Measurements from ENCODE around the gene C1orf116. TPM values are rescaled to one million over a fixed set of nuclear protein-coding genes. Genes with fewer than 3 reads are reported as not detected.

C1orf116 gene
- polyA plus RNA-seq, 1 donor (not counting 4 experiments of a cell fraction or from before 2014, with no cell fraction given) = 69.2 TPM

DNA sequence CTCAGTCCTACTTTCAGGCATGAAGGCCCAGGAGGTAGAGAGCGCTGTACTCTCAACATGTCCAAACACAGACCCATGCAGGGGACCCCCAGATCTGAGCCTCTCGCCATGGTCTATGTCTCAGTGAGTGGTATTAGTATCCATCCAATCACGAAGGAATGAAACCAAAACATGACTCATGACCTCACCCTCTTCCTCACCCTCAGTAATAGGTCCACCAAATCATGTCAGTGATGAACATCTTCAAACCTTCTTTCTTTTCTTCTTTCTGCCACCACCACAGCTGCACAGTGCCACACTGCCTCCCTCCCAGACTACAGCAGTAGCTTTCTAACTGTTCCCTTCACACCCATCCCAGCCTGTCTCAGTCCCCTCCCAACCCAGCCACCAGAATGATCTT lies 16.8 kb downstream of the C1orf116 start:
- no peak for FAIRE-seq
- dilution Hi-C loops (cut with MboI; ENCODE audit: extremely low pct_ligation_motif_present, low sequenced_read_pairs) = no loop called here
- H3K27ac ChIP-seq (ENCODE audit: control insufficient read depth, insufficient read depth, low read length) = no peak overlapping the region

DNA sequence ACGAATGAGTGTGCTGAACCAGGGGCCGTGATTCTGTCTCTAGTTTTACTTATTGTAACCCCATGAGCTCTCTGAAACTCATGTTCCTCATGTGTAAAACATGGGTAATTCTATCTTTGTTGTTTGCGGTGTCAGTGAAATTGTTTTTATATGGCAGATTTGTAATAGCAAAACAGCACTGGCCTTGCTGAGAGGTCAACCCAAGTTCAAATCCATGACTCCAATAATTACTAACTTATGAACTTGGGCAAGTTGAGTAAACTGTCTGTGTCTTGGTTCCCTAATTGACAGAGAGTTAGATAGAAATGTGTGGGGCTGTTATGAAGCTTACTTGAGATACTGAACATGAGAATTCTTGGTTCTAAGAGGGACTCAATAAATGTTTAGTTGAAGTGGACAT lies 17.8 kb downstream of the C1orf116 start:
- no peaks in the 10 kb centered on the region for H4K20me1 ChIP-seq (ENCODE audit: control insufficient read depth, extremely low read depth, insufficient read depth, low read length)
- no peaks in the 10 kb centered on the region for H3K9me3 ChIP-seq (ENCODE audit: control insufficient read depth, low read depth, low read length)
- no peak overlapping the region for H2AFZ ChIP-seq (ENCODE audit: control insufficient read depth, low read length)
- H3K4me1 ChIP-seq (ENCODE audit: control insufficient read depth, extremely low read depth, insufficient read depth, low read length) = peaks cover 30% of the 10 kb centered on the region
- DNase-seq (ENCODE audit: low read depth, low spot score) (no peak), FAIRE-seq (no peak)
- no peak overlapping the region for H3K27ac ChIP-seq (ENCODE audit: control insufficient read depth, insufficient read depth, low read length)
- no peak overlapping the region for H3K9ac ChIP-seq (ENCODE audit: control insufficient read depth, extremely low read depth, insufficient read depth, low read length)
- no peak for TF ChIP-seq EZH2 (IDR thresholded peaks at IDR 0.05; ENCODE audit: low read length)
- TF ChIP-seq, protein P1, sequence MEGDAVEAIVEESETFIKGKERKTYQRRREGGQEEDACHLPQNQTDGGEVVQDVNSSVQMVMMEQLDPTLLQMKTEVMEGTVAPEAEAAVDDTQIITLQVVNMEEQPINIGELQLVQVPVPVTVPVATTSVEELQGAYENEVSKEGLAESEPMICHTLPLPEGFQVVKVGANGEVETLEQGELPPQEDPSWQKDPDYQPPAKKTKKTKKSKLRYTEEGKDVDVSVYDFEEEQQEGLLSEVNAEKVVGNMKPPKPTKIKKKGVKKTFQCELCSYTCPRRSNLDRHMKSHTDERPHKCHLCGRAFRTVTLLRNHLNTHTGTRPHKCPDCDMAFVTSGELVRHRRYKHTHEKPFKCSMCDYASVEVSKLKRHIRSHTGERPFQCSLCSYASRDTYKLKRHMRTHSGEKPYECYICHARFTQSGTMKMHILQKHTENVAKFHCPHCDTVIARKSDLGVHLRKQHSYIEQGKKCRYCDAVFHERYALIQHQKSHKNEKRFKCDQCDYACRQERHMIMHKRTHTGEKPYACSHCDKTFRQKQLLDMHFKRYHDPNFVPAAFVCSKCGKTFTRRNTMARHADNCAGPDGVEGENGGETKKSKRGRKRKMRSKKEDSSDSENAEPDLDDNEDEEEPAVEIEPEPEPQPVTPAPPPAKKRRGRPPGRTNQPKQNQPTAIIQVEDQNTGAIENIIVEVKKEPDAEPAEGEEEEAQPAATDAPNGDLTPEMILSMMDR (optimal IDR thresholded peaks at IDR 0.05 in 1 of 3, IDR thresholded peaks at IDR 0.05 in 1 of 3, conservative IDR thresholded peaks at IDR 0.05 in 1 of 3; ENCODE audit: extremely low read depth in 1 of 3, insufficient read depth in 2 of 3, low read length in 3 of 3) = no peak
- no peak overlapping the region for H3K4me2 ChIP-seq (ENCODE audit: control insufficient read depth, extremely low read depth, insufficient read depth, low read depth, low read length)
- H3K9me1 ChIP-seq (ENCODE audit: control insufficient read depth, extremely low read depth, insufficient read depth, low read length) = no peaks in the 10 kb centered on the region
- no peak overlapping the region for H3K4me3 ChIP-seq (ENCODE audit: control insufficient read depth in 2 of 3, extremely low read depth in 1 of 3, insufficient read depth in 2 of 3, low read depth in 1 of 3, low read length in 3 of 3)
- no peaks in the 10 kb centered on the region for H3K36me3 ChIP-seq (ENCODE audit: control insufficient read depth in 2 of 2, extremely low read depth in 1 of 2, insufficient read depth in 2 of 2, low read length in 2 of 2)
- dilution Hi-C loops (cut with MboI; ENCODE audit: extremely low pct_ligation_motif_present, low sequenced_read_pairs) = no loop called here
- no peaks in the 10 kb centered on the region for H3K27me3 ChIP-seq (ENCODE audit: control insufficient read depth, extremely low read depth, insufficient read depth, low read length)
- no peaks in the 10 kb centered on the region for H3K79me2 ChIP-seq (ENCODE audit: control insufficient read depth, insufficient read depth, low read length)

More for the DNA sequence above, 16.8 kb downstream of the C1orf116 start:
- H3K36me3 ChIP-seq (ENCODE audit: control insufficient read depth in 2 of 2, extremely low read depth in 1 of 2, insufficient read depth in 2 of 2, low read length in 2 of 2) = no peaks in the 10 kb centered on the region
- H3K4me1 ChIP-seq (ENCODE audit: control insufficient read depth, extremely low read depth, insufficient read depth, low read length) = peaks cover 40% of the 10 kb centered on the region
- DNase-seq (ENCODE audit: low read depth, low spot score) = no peak
- H3K9me3 ChIP-seq (ENCODE audit: control insufficient read depth, low read depth, low read length) = no peaks in the 10 kb centered on the region
- no peaks in the 10 kb centered on the region for H4K20me1 ChIP-seq (ENCODE audit: control insufficient read depth, extremely low read depth, insufficient read depth, low read length)
- H3K27me3 ChIP-seq (ENCODE audit: control insufficient read depth, extremely low read depth, insufficient read depth, low read length) = no peaks in the 10 kb centered on the region
- no peak overlapping the region for H3K4me2 ChIP-seq (ENCODE audit: control insufficient read depth, extremely low read depth, insufficient read depth, low read depth, low read length)
- H3K4me3 ChIP-seq (ENCODE audit: control insufficient read depth in 2 of 3, extremely low read depth in 1 of 3, insufficient read depth in 2 of 3, low read depth in 1 of 3, low read length in 3 of 3) = no peak overlapping the region
- no peak overlapping the region for H2AFZ ChIP-seq (ENCODE audit: control insufficient read depth, low read length)
- H3K79me2 ChIP-seq (ENCODE audit: control insufficient read depth, insufficient read depth, low read length) = no peaks in the 10 kb centered on the region
- no peak overlapping the region for H3K9ac ChIP-seq (ENCODE audit: control insufficient read depth, extremely low read depth, insufficient read depth, low read length)
- no peak for TF ChIP-seq EZH2 (IDR thresholded peaks at IDR 0.05; ENCODE audit: low read length)
- no peaks in the 10 kb centered on the region for H3K9me1 ChIP-seq (ENCODE audit: control insufficient read depth, extremely low read depth, insufficient read depth, low read length)
